Stimulated activated CD8-positive, alpha-beta memory T cell treated with anti-CD3 and anti-CD28 coated beads, Interleukin-12 subunit alpha, Interleukin-12 subunit beta, amount 100 ng/mL, for 4 hours (primary cell): ENCODE results near the gene SUSD2.
"Not testable (repeated sequence)": the region's sequence is repeated elsewhere in the genome, so short reads cannot be mapped to it uniquely, and the experiment has no call there.

Source experiments
- DNase-seq: peaks from one replicate; pipeline ENCODE4 v3.0.0-alpha.2; 2020; ENCODE audit warnings: low read depth

SUSD2 gene

DNA sequence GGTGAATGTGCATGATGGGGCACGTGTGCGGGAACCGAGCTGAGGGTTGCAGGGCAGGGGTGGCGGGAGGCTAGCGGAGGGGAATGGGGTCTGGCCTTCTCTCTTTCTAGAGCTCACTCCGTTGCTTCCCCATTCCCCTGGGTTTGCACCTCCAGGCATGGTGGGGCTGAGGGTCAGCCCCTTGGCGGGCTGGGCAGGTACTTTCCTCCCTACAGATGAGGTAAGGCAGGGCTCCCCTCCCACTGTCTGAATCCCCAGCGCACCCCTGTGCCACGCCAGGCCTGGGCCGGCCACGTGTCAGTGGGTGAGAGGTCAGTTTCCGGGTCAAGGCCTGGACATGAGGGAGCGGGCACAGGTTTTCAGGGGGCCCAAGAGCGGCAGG lies 8.9 kb downstream of the SUSD2 start:
- no peak for DNase-seq

GRCh38 chr22:24190596-24191208 lies 9.4 kb downstream of the SUSD2 start:
- DNase-seq = no peak

DNA sequence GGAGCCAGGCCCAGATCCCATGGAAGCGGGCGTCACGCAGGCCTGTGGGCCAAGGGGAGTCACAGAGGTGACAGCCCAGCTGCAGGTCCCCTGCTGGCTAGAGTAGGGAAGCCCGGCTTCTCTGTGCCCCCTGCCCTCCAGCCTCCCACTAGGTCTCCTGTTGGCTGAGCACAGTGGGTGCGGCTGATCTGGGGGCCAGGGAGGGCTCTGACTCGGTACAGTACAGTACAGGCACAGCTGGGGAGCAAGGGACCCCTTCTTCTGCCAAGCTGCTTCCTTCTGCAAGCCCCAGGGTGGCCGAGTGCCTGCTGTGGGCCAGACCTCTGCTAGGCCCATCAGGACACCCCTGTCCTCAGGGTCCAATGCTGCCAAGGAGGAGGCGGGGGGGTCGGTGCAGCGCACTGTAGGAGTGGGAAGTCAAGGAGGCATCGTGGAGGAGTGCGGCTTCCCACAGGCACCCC lies 10.1 kb downstream of the SUSD2 start:
- no peak for DNase-seq

DNA sequence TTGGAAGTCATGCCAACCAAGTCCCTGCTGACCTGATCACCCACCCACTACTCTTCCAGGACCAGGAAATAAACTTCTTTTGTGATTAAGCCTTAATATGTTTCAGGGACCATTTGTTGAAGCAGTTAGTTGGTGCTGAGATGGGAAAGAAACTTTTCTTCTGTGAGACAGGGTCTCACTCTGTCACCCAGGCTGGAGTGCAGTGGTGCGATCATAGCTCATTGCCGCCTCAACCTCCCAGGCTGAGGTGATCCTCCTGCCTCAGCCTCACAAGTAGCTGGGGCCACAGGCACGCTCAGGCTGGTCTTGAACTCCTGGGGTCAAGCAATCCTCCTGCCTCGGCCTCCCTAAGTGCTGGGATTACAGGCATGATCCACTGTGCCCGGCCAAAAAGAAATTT lies 10.6 kb downstream of the SUSD2 start:
- DNase-seq = no peak

DNA sequence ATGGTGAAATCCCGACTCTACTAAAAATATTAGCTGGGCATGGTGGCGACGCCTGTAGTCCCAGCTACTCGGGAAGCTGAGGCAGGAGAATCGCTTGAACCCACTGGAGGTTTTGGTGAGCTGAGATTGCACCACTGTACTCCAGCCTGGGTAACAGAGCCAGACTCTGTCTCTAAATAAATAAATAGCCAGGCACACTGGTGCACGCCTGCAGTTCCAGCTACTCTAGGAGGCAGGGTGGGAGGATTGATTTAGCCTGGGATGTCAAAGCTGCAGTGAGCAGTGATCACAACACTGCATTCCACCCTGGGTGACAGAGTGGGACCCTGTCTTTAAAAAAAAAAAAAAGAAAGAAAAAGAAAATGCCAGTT lies 17.4 kb downstream of the SUSD2 start:
- DNase-seq = no peak

- no peak for DNase-seq
Measured at GRCh38 chr22:24200619-24201212, 19.4 kb downstream of the SUSD2 start.

DNA sequence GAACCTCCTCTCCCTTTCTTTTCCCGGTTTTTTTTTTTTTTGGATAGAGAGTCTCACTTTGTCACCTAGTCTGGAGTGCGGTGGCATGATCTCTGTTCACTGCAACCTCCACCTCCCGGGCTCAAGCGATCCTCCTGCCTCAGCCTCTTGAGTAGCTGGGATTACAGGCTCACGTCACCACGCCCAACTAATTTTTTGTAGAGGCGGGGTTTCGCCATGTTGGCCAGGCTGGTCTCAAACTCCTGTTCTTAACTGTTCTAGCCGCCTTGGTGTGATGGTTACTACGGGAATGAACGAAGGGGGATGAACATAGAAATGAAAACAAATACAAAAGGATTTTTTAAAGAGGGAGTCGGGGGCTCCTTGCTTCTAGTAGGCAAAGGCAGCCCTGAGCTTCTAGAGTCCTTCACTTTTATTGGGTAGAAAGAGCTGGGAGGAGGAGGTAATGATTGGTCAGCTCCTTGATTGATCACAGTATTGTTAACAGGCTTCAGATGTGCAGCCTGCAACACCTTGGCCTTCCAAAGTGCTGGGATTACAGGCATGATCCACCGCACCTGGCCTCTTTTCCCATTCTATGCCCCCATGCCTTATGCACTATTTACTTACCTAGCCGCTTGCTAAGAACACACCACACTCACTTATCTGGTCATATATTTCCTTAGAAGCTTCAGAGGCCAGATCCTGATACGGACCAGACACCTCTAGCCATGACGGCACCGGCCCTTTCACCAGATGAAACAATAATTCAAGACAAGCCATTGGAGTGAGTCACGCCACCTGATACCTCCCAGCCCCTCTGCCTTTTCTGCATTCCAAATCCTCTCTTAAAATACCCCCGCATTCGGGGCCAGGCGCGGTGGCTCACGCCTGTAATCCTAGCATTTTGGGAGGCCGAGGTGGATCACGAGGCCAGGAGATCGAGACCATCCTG lies 20.7 kb downstream of the SUSD2 start:
- no peak for DNase-seq

GRCh38 chr22:24203856-24204255 lies 22.6 kb downstream of the SUSD2 start:
- DNase-seq = not testable (repeated sequence)

- DNase-seq = no peak
Measured at GRCh38 chr22:24205438-24206195, 24.3 kb downstream of the SUSD2 start.

- not testable (repeated sequence) for DNase-seq
Measured at GRCh38 chr22:24206460-24207263, 25.4 kb downstream of the SUSD2 start.

DNA sequence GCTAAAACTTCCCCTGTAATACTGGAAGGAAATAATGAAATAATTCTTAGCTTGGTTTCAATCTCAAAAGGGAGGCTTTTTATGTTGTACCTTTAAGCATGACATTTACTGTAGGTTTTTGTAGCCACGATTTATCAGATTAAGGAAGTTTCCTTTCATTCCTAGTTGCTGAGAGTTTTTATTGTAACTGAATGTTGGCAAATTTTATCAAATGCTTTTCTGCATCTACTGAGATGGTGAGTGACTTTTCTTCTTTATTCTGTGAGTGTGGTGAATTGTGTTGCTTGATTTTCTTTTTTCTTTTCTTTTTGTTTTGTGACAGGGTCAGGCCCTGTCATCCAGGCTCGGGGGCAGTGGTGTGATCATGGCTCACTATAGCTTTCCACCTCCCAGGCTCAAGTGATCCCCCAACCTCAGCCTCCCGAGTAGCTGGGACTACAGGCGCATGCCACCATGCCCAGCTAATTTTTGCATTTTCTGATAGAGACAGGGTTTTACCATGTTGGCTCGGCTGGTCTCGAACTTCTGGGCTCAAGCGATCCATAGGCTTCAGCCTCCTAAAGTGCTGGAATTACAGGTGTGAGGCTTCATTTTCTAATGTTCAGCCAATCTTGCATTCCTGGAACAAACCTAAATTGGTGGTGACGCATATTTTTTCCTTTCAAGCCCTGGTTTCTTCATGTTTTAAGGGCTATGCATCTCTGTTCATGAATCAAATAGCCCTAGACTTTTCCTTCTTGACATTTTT lies 26.2 kb downstream of the SUSD2 start:
- no peak for DNase-seq

DNA sequence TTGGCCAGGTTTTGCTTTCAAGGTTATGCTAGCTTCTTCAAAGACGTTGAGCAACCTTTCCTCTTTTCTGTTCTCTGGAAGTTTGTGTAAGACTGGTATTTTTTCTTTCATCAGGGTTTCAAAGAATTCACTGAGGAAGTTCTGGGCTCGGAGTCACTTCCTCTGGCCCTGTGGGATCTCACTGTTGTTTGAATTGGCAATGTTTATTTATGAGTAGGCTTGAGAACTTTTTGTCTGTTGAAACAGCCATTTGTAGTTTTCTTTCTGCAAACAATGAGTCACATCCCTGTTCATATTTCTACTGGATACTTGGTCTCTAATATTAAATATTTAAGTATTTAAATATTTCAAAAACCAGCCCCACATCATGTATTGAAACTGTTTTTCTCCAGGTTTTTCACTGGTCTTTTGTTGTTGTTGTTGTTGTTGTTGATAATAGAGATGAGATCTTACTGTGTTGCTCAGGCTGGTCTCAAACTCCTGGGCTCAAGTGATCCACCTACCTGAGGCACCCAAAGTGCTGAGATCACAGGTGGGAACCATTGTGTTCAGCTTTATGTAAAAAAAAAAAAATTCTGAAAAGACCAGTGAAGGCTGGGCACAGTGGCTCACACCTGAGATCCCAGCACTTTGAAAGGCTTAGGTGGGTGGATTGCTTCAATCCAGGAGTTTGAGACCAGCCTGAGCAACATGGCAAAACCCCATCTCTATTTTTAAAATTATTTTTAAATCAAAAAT lies 26.9 kb downstream of the SUSD2 start:
- no peak for DNase-seq

DNA sequence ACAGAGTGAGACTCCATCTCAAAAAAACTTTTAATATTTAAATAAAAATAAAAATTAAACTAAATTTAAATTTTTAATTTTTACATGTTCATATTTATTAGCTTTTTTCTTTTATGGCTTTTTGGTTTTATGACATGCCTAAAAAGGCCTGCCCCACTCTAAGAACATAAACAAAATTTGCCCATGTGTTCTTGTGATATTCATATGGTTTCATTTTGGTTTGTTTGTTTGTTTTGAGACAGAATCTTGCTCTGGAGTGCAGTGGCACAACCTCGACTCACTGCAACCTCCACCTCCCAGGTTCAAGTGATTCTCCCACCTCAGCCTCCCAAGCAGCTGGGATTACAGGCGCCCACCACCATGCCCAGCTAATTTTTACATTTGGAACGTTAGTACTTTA lies 27.7 kb downstream of the SUSD2 start:
- no peak for DNase-seq

GRCh38 chr22:24209687-24210086 lies 28.4 kb downstream of the SUSD2 start:
- DNase-seq = no peak

GRCh38 chr22:24210409-24210808 lies 29.1 kb downstream of the SUSD2 start:
- DNase-seq = not testable (repeated sequence)

GRCh38 chr22:24211716-24212115 lies 30.4 kb downstream of the SUSD2 start:
- not testable (repeated sequence) for DNase-seq

DNA sequence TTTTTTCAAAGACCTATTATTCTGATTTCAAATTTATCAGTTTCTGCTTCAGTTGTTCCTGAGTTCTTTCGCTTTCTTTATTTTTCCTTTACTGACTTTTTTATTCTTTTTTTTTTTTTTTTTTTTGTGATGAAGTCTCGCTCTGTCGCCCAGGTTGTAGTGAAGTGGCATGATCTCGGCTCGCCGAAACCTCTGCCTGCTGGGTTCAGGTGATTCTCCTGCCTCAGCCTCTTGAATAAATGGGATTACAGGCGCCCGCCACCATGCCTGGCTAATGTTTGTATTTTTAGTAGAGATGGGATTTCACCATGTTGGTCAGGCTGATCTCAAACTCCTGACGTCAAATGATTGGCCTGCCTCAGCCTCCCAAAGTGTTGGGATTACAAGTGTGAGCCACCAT lies 31.8 kb downstream of the SUSD2 start:
- DNase-seq = not testable (repeated sequence)

- no peak for DNase-seq
Measured at GRCh38 chr22:24214467-24215285, 33.4 kb downstream of the SUSD2 start.
